ENCODE measurements around the gene HSP90AB1. TPM values are rescaled to one million over a fixed set of nuclear protein-coding genes. Genes with fewer than 3 reads are reported as not detected.
A peak's percentile ranks its signal among the peaks of the same experiment; 100 is the strongest.

Gene HSP90AB1
- total and polyA plus RNA-seq, 9 of the 15 experiments (the other 6 are each of a cell fraction or from before 2014, with no cell fraction given) = 1,780 to 3,358 (median 2,262) TPM

DNA sequence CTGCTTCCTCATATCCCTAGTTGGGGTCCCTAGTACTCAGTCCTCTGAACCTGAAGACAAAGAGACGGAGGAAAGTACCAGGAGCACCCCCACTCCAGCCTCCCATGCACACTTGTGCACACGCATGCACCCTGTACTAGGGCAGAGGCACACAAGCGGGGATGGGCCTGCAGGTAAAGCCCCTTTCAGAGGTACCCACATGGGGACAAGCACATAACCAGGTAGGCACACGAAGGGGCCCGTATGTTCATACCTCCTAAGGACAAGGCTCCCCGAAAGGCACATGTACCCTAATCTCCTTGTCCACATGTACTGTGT lies 24.5 kb downstream of the HSP90AB1 start:
- in situ Hi-C loops (cut with MboI) = no loop called here
- ChIA-PET CTCF (ENCODE audit: low intra/inter-chr PET ratio) (no interaction called here), POLR2A (interaction anchor here (0.7 to 4.7 kb wide), 2 partner anchors 24 to 61 kb away, joined by 3 to 24 read pairs; partner anchors contain the start of gene HSP90AB1)
- Histone ChIP-seq H4K20me1 (replicated peaks; ENCODE audit: control insufficient read depth, insufficient read depth, low read length) (peaks cover 6% of the 10 kb centered on the region; the same call in 1 of the 2 replicates), H3K9me3 (replicated peaks; ENCODE audit: control insufficient read depth, insufficient read depth, low read depth, low read length) (no peaks in the 10 kb centered on the region), H3K9ac (ENCODE audit: insufficient read depth in 1 of 2, low read depth in 2 of 2, low read length in 2 of 2) (no peak overlapping the region), H3K4me2 (ENCODE audit: insufficient read depth, low read length) (no peak overlapping the region), H3K36me3 (ENCODE audit: control insufficient read depth, insufficient read depth, low read length) (no peaks in the 10 kb centered on the region), H3K79me2 (ENCODE audit: control insufficient read depth, insufficient read depth, low read length) (no peaks in the 10 kb centered on the region), H3K4me1 (replicated peaks in 1 of 2; ENCODE audit: control insufficient read depth in 2 of 2, insufficient read depth in 2 of 2, low read length in 2 of 2) (peaks cover 0 to 30% of the 10 kb centered on the region in 2 experiments; a peak in 2 of 5 replicates), H3K4me3 (no peak overlapping the region), H2AFZ (ENCODE audit: low read depth, low read length) (no peak overlapping the region), H3K27me3 (ENCODE audit: control insufficient read depth in 2 of 2, insufficient read depth in 2 of 2, low read length in 2 of 2) (peaks cover 59 to 67% of the 10 kb centered on the region in 2 experiments), H3K27ac (ENCODE audit: extremely low read depth, low read depth, low read length) (no peak overlapping the region), H3K9me1 (ENCODE audit: control insufficient read depth, insufficient read depth, low read length) (no peaks in the 10 kb centered on the region)
- WGBS (ENCODE audit: insufficient coverage, low coverage, missing lambda C conversion rate) = 18% methylated on average over 6 of the region's 6 CpGs
- TF ChIP-seq ZNF398 (CRISPR knock-in tag; IDR thresholded peaks at IDR 0.05) = no peak
- peak; percentile 47; the same call in 1 of the 2 replicates for TF ChIP-seq EZH2 (IDR thresholded peaks at IDR 0.05; ENCODE audit: borderline replicate concordance, low read depth, low read length)
- TF ChIP-seq NFYB (IDR thresholded peaks at IDR 0.05; ENCODE audit: extremely low read depth, insufficient read length) = no peak
- TF ChIP-seq ZNF740 (CRISPR knock-in tag; IDR thresholded peaks at IDR 0.05) = 0 out of 2 replicates have a peak, but pooled peaks have one; percentile 1
- no peak for TF ChIP-seq ZNF740 (tag; IDR thresholded peaks at IDR 0.05)
- TF ChIP-seq HNRNPUL1 (IDR thresholded peaks at IDR 0.05; ENCODE audit: low read length) = no peak
- intact Hi-C loops (cut with micrococcal nuclease) = no loop called here
- ATAC-seq (no peak), DNase-seq (ENCODE audit: extremely low read depth in 1 of 4, low spot score in 3 of 4) (no peak), FAIRE-seq (no peak)
- BruUV-seq (replicated peaks) = no TSS peak

Measured in K562 (cell line).